Transverse colon (tissue), 4 donors: Measurements from ENCODE around the gene MYO19.
"Not testable (repeated sequence)": the region's sequence is repeated elsewhere in the genome, so short reads cannot be mapped to it uniquely, and the experiment has no call there.

Experiments used
- EP300 ChIP-seq: sonication (generic); formaldehyde crosslinking; IDR thresholded peaks from one replicate; pipeline ENCODE4 v1.6.1; 2017; ENCODE audit warnings: antibody characterized with exemption, low read depth
- POLR2AphosphoS5 ChIP-seq, 3 donors: sonication (generic); formaldehyde crosslinking; IDR thresholded peaks; one replicate each; pipeline ENCODE4 v1.6.1; 2016; ENCODE audit warnings: antibody characterized with exemption in 3 of 3
- TF ChIP-seq, protein P1 (sequence below), 5 experiments: fragments of 200-600 bp in 3 of 5; fragments of 450-650 bp in 2 of 5; sonication (generic) in 3 of 5; IDR thresholded peaks; 1 replicate in 2 of 5; 2 replicates in 3 of 5; pipeline ENCODE4 v1.5.1; 2016 to 2017; ENCODE audit warnings: antibody characterized with exemption in 5 of 5, inconsistent platforms in 3 of 5, mild to moderate bottlenecking in 2 of 5, moderate library complexity in 1 of 5

GRCh38 chr17:36449997-36450396 is 84.7 kb downstream of the MYO19 start:
- not testable (repeated sequence) for TF ChIP-seq EP300; POLR2AphosphoS5 (IDR thresholded peaks at IDR 0.05)
- TF ChIP-seq, protein P1, sequence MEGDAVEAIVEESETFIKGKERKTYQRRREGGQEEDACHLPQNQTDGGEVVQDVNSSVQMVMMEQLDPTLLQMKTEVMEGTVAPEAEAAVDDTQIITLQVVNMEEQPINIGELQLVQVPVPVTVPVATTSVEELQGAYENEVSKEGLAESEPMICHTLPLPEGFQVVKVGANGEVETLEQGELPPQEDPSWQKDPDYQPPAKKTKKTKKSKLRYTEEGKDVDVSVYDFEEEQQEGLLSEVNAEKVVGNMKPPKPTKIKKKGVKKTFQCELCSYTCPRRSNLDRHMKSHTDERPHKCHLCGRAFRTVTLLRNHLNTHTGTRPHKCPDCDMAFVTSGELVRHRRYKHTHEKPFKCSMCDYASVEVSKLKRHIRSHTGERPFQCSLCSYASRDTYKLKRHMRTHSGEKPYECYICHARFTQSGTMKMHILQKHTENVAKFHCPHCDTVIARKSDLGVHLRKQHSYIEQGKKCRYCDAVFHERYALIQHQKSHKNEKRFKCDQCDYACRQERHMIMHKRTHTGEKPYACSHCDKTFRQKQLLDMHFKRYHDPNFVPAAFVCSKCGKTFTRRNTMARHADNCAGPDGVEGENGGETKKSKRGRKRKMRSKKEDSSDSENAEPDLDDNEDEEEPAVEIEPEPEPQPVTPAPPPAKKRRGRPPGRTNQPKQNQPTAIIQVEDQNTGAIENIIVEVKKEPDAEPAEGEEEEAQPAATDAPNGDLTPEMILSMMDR (IDR thresholded peaks at IDR 0.05), result peak in 1 of 5 experiments; percentile 24
